ENCODE measurements around the gene ZBTB6. TPM values are rescaled to one million over a fixed set of nuclear protein-coding genes. Genes with fewer than 3 reads are reported as not detected.

ZBTB6 gene
- total RNA-seq, 6 donors from 2014 or later: 2.7 to 10.9 (median 7.1) TPM

GRCh38 chr9:122930541-122931225, 17.6 kb upstream of the ZBTB6 start:
- ATAC-seq (ENCODE audit: low FRiP score in 2 of 2): no peak
- DNase-seq: no peak
- H3K27me3 ChIP-seq: no peaks in the 10 kb centered on the region
- TF ChIP-seq POLR2AphosphoS5 (IDR thresholded peaks at IDR 0.05): no peak
- TF ChIP-seq, protein P1, sequence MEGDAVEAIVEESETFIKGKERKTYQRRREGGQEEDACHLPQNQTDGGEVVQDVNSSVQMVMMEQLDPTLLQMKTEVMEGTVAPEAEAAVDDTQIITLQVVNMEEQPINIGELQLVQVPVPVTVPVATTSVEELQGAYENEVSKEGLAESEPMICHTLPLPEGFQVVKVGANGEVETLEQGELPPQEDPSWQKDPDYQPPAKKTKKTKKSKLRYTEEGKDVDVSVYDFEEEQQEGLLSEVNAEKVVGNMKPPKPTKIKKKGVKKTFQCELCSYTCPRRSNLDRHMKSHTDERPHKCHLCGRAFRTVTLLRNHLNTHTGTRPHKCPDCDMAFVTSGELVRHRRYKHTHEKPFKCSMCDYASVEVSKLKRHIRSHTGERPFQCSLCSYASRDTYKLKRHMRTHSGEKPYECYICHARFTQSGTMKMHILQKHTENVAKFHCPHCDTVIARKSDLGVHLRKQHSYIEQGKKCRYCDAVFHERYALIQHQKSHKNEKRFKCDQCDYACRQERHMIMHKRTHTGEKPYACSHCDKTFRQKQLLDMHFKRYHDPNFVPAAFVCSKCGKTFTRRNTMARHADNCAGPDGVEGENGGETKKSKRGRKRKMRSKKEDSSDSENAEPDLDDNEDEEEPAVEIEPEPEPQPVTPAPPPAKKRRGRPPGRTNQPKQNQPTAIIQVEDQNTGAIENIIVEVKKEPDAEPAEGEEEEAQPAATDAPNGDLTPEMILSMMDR (IDR thresholded peaks at IDR 0.05): no peak
- peaks cover 0 to 6% (median 0%) of the 10 kb centered on the region in 4 donors for H3K36me3 ChIP-seq
- peaks cover 29 to 35% (median 31%) of the 10 kb centered on the region in 4 donors for H3K4me1 ChIP-seq
- 20 to 26% methylated on average over 10 of the region's 10 CpGs for WGBS, 2 donors
- H3K4me3 ChIP-seq: peak overlapping the region; percentile 73 to 93 (median 83)
- H3K27ac ChIP-seq: peak overlapping the region; percentile 74 to 89 (median 86)
- no peaks in the 10 kb centered on the region for H3K9me3 ChIP-seq

DNA sequence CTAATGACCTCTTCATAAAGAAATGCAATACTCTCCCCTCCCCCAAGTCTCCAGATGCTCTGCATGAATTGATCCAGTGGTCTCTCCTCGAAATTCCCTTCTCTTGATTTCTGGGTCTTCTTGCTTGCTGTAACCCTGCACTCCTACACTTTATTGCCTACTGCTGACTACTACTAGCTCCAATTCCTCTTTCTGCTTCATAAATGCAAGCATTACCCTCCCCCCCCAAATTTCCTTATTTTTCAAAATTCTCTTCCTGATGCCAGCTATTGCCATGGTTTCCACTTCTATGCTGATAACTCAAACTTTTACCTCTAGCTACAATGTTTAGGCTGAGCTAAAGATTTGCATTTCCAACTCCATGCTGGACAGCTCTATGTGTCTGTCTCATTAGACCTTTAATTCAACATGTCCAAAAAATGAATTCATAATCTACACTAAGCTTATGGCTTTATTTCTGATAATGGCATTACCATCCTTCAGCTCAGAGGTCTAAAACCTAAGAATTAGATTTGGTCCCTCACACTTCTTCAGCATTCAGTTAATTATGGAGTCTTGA, 16.8 kb upstream of the ZBTB6 start:
- peaks cover 29 to 35% (median 31%) of the 10 kb centered on the region in 4 donors for H3K4me1 ChIP-seq
- ATAC-seq (ENCODE audit: low FRiP score in 2 of 2) (no peak), DNase-seq (no peak)
- H3K27me3 ChIP-seq: no peaks in the 10 kb centered on the region
- no peak overlapping the region for H3K4me3 ChIP-seq
- 71 to 76% methylated on average over 1 of the region's 1 CpG for WGBS, 2 donors
- H3K36me3 ChIP-seq: peaks cover 0 to 5% (median 0%) of the 10 kb centered on the region in 4 donors
- H3K27ac ChIP-seq: no peak overlapping the region
- TF ChIP-seq, protein P1 (IDR thresholded peaks at IDR 0.05): no peak
- TF ChIP-seq EP300 (IDR thresholded peaks at IDR 0.05): no peak
- no peak for TF ChIP-seq POLR2A (IDR thresholded peaks at IDR 0.05)
- TF ChIP-seq POLR2AphosphoS5 (IDR thresholded peaks at IDR 0.05): no peak
- no peaks in the 10 kb centered on the region for H3K9me3 ChIP-seq

- TF ChIP-seq POLR2AphosphoS5 (IDR thresholded peaks at IDR 0.05) (no peak), POLR2A (IDR thresholded peaks at IDR 0.05) (no peak), EP300 (IDR thresholded peaks at IDR 0.05) (no peak)
- TF ChIP-seq, protein P1 (IDR thresholded peaks at IDR 0.05): no peak
- ATAC-seq (ENCODE audit: low FRiP score in 2 of 2): no peak
- Histone ChIP-seq H3K9me3 (no peaks in the 10 kb centered on the region), H3K4me3 (no peak overlapping the region), H3K27ac (no peak overlapping the region), H3K27me3 (no peaks in the 10 kb centered on the region), H3K4me1 (no peaks in the 10 kb centered on the region), H3K36me3 (peaks cover 0 to 22% (median 7%) of the 10 kb centered on the region in 4 donors)
- DNase-seq: no peak
- WGBS, 2 donors: 67 to 74% methylated on average over 3 of the region's 3 CpGs
Measured at GRCh38 chr9:122923947-122924346, 10.8 kb upstream of the ZBTB6 start.

- H3K27me3 ChIP-seq: no peaks in the 10 kb centered on the region
- TF ChIP-seq EP300 (IDR thresholded peaks at IDR 0.05) (no peak), POLR2AphosphoS5 (IDR thresholded peaks at IDR 0.05) (no peak), POLR2A (IDR thresholded peaks at IDR 0.05) (no peak)
- TF ChIP-seq, protein P1 (IDR thresholded peaks at IDR 0.05): no peak
- no peak for ATAC-seq (ENCODE audit: low FRiP score in 2 of 2)
- peaks cover 0 to 32% (median 10%) of the 10 kb centered on the region in 4 donors for H3K36me3 ChIP-seq
- 90 to 97% methylated on average over 8 of the region's 8 CpGs for WGBS, 2 donors
- no peaks in the 10 kb centered on the region for H3K4me1 ChIP-seq
- no peaks in the 10 kb centered on the region for H3K9me3 ChIP-seq
- H3K27ac ChIP-seq: no peak overlapping the region
- no peak overlapping the region for H3K4me3 ChIP-seq
- DNase-seq: no peak
Measured at GRCh38 chr9:122922713-122923112, 9.6 kb upstream of the ZBTB6 start.
